Activated B cell treated with CpG ODN at 0.5 μM for 24 hours (primary cell): ENCODE results near the gene KCNIP1. TPM values are rescaled to one million over a fixed set of nuclear protein-coding genes. Genes with fewer than 3 reads are reported as not detected.

Experiments
- ATAC-seq: fragments of 200-7000 bp; cut with Tn5 transposase; one replicate; pipeline ENCODE4 v1.10.0; 2021; ENCODE audit warnings: low read depth, mild to moderate bottlenecking, moderate library complexity
- CTCF ChIA-PET: fragments of 350-600 bp; sonication (Branson Sonifier 250); formaldehyde crosslinking; loops from one replicate; lab custom pipeline; 2021; ENCODE audit warnings: antibody characterized with exemption; lab: Charles Lee
- POLR2A ChIA-PET: fragments of 350-600 bp; sonication (Branson Sonifier 250); formaldehyde crosslinking; loops from one replicate; lab custom pipeline; 2021; ENCODE audit warnings: antibody characterized with exemption; lab: Charles Lee
- DNase-seq: peaks from one replicate; pipeline ENCODE4 v3.0.0; 2022
- H3K27ac Mint-ChIP-seq: one replicate; pipeline ENCODE4 v1.8.0; 2020; ENCODE audit warnings: mixed read lengths
- H3K27me3 Mint-ChIP-seq: one replicate; pipeline ENCODE4 v1.8.0; 2021; ENCODE audit warnings: mixed read lengths
- H3K36me3 Mint-ChIP-seq: one replicate; pipeline ENCODE4 v1.8.0; 2021; ENCODE audit warnings: low read depth, mixed read lengths
- H3K4me1 Mint-ChIP-seq: one replicate; pipeline ENCODE4 v1.8.0; 2021; ENCODE audit warnings: mixed read lengths
- H3K4me3 Mint-ChIP-seq: one replicate; pipeline ENCODE4 v1.8.0; 2020; ENCODE audit warnings: mild to moderate bottlenecking, mixed read lengths
- H3K9me3 Mint-ChIP-seq: one replicate; pipeline ENCODE4 v1.8.0; 2020; ENCODE audit warnings: mixed read lengths
- intact Hi-C: fragments of 100-400 bp; cut with micrococcal nuclease; formaldehyde crosslinking; loops from one replicate; pipeline ENCODE4 v1.15.1; 2024
- total RNA-seq: library from RNA; stranded (reverse); gene quantifications from 2 replicates; pipeline ENCODE4 v1.2.3, GENCODE V29; 2022
- TF ChIP-seq, protein P1 (sequence below): fragments of 200-600 bp; IDR thresholded peaks from one replicate; pipeline ENCODE4 v1.8.0; 2022; ENCODE audit warnings: antibody characterized with exemption, mild to moderate bottlenecking

Gene KCNIP1
- total RNA-seq, 1 donor from 2014 or later, result not detected

DNA sequence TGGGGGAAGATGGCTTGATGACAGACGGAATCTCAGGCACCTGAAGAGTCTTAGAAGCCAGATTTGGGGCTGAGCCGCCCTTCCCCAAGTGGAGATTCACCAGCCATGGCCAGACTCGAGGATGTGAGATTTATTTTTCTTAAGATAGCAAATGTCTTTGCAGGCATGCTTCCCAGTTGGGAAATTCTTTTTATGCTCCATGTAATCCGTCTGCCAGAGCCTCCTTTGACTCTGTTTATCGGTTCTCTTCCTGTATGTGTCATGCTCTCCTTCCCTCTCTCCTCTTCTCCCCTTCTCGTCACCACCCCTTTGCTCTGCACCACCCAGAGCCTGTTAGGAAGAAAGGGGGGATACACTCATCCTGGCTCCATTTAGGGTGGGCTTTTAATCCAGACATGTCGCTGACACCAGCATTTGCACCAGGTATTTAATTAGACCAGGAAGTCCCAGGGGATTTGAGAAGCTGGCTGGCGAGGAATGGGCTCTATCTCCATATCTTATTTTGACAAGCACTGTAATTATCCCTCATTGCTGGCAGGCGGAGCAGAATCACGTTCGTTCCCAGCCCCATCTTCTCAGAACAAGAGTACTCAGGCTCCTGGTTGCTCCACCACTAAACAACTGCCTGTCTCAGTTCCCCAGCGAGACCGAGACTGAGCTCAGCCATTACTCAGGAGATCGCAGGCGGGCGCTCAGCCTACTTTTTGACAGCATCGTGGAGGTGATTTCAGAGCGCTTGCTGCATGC is 50.9 kb downstream of the KCNIP1 start:
- intact Hi-C loops, result no loop called here
- ChIA-PET POLR2A (no interaction called here), CTCF (no interaction called here)
- Mint-ChIP-seq H3K4me1 (no peaks in the 10 kb centered on the region), H3K27ac (no peak overlapping the region), H3K27me3 (peaks cover 10% of the 10 kb centered on the region), H3K9me3 (no peaks in the 10 kb centered on the region), H3K36me3 (no peaks in the 10 kb centered on the region), H3K4me3 (no peak overlapping the region)
- TF ChIP-seq, protein P1, sequence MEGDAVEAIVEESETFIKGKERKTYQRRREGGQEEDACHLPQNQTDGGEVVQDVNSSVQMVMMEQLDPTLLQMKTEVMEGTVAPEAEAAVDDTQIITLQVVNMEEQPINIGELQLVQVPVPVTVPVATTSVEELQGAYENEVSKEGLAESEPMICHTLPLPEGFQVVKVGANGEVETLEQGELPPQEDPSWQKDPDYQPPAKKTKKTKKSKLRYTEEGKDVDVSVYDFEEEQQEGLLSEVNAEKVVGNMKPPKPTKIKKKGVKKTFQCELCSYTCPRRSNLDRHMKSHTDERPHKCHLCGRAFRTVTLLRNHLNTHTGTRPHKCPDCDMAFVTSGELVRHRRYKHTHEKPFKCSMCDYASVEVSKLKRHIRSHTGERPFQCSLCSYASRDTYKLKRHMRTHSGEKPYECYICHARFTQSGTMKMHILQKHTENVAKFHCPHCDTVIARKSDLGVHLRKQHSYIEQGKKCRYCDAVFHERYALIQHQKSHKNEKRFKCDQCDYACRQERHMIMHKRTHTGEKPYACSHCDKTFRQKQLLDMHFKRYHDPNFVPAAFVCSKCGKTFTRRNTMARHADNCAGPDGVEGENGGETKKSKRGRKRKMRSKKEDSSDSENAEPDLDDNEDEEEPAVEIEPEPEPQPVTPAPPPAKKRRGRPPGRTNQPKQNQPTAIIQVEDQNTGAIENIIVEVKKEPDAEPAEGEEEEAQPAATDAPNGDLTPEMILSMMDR, result no peak
- ATAC-seq (no peak), DNase-seq (no peak)

DNA sequence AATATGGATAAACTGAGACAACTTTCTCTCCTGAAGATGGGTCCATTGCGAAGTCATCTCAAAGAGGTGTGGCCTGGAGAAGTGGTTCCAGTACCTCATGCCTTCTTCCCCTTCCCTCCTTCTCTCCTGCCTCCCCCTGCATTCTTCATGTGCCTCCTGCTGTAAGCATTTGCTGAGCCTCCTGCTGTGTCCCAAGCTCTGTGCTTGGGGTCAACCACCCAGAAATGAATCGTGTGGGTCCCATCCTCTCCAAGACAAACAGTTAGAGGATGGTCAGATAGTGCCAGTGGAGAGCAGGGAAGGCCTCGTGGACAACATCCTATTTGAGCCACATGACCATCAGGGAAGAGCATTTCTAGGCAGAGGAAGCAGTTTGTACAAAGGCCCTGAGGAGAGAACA is 53.5 kb downstream of the KCNIP1 start:
- TF ChIP-seq, protein P1, result no peak
- ATAC-seq (no peak), DNase-seq (no peak)
- Mint-ChIP-seq H3K9me3 (no peaks in the 10 kb centered on the region), H3K4me3 (no peak overlapping the region), H3K36me3 (no peaks in the 10 kb centered on the region), H3K4me1 (no peaks in the 10 kb centered on the region), H3K27me3 (peaks cover 15% of the 10 kb centered on the region), H3K27ac (no peak overlapping the region)
- intact Hi-C loops, result no loop called here
- CTCF ChIA-PET, result no interaction called here
- POLR2A ChIA-PET, result no interaction called here

GRCh38 chr5:170559296-170559695 is 55.5 kb downstream of the KCNIP1 start:
- Mint-ChIP-seq H3K9me3 (no peaks in the 10 kb centered on the region), H3K27me3 (peaks cover 6% of the 10 kb centered on the region), H3K4me3 (no peak overlapping the region), H3K36me3 (no peaks in the 10 kb centered on the region), H3K4me1 (no peaks in the 10 kb centered on the region), H3K27ac (no peak overlapping the region)
- no peak for DNase-seq
- ChIA-PET POLR2A (no interaction called here), CTCF (no interaction called here)
- TF ChIP-seq, protein P1, result no peak
- ATAC-seq, result no peak
- intact Hi-C loops, result no loop called here

- Mint-ChIP-seq H3K4me3 (no peak overlapping the region), H3K4me1 (no peaks in the 10 kb centered on the region), H3K36me3 (no peaks in the 10 kb centered on the region), H3K27me3 (peaks cover 10% of the 10 kb centered on the region), H3K9me3 (no peaks in the 10 kb centered on the region), H3K27ac (no peak overlapping the region)
- DNase-seq (no peak), ATAC-seq (no peak)
- intact Hi-C loops, result no loop called here
- TF ChIP-seq, protein P1, result no peak
- ChIA-PET POLR2A (no interaction called here), CTCF (no interaction called here)
Observed at GRCh38 chr5:170560938-170561337, 57.1 kb downstream of the KCNIP1 start.

GRCh38 chr5:170562166-170562874 is 58.5 kb downstream of the KCNIP1 start:
- no peak overlapping the region for H3K27ac Mint-ChIP-seq
- POLR2A ChIA-PET, result no interaction called here

More at GRCh38 chr5:170562166-170562874, 58.5 kb downstream of the KCNIP1 start:
- peaks cover 12% of the 10 kb centered on the region for H3K27me3 Mint-ChIP-seq
- TF ChIP-seq, protein P1, result no peak
- no peaks in the 10 kb centered on the region for H3K9me3 Mint-ChIP-seq
- no peaks in the 10 kb centered on the region for H3K4me1 Mint-ChIP-seq
- intact Hi-C loops, result no loop called here
- DNase-seq (no peak), ATAC-seq (no peak)
- CTCF ChIA-PET, result no interaction called here
- no peaks in the 10 kb centered on the region for H3K36me3 Mint-ChIP-seq
- H3K4me3 Mint-ChIP-seq, result no peak overlapping the region
